ENCODE measurements around the gene ALDH1B1. TPM values are rescaled to one million over a fixed set of nuclear protein-coding genes. Genes with fewer than 3 reads are reported as not detected.

ALDH1B1 gene
- total RNA-seq, 4 donors from 2014 or later = 24.9 to 77.2 (median 27.3) TPM

DNA sequence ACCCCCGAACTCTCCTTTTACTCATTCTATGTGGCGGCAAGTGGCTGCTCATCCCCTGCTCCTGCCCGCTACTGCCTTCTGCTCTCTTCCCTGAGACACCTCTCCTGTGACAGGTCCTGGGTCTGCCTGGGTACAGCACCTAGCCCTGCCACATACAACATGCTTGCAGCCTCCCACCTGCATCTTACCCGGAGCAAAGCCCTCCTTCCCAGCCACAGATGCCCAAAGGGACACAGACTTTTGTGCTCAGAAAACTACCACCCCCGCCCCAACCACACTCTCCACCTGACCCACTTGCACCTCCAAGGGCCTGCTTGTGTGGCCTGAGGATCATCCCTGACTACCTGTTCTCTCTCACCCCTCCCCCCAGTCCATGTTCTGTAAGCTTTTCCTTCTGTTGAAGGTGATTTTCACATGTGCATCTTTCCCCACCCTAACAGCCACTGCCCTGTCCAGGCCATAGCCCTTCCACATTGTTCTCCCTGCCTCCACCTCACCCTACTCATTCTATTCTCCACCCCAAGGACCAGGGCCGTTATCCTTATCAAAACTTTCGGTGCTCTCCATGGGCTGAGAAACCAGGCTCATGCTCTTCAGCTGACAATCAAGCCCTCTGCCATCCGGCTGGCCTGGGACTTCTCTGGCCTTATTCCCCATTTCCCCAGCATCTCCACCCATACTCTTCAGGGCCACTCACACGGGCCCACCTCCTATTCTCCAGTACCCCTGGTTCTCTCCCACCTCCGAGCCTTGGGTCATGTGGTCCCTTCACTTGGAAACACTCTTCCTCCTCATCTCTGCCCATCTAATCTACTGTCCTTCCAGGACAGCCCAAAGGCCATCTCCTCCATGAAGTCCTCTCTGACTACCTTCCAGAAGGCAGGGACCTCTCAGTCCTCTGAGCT lies 46.4 kb upstream of the ALDH1B1 start:
- TF ChIP-seq EP300 (IDR thresholded peaks at IDR 0.05; ENCODE audit: low read depth) (no peak), POLR2AphosphoS5 (IDR thresholded peaks at IDR 0.05) (no peak), POLR2A (IDR thresholded peaks at IDR 0.05) (no peak)
- TF ChIP-seq, protein P1, sequence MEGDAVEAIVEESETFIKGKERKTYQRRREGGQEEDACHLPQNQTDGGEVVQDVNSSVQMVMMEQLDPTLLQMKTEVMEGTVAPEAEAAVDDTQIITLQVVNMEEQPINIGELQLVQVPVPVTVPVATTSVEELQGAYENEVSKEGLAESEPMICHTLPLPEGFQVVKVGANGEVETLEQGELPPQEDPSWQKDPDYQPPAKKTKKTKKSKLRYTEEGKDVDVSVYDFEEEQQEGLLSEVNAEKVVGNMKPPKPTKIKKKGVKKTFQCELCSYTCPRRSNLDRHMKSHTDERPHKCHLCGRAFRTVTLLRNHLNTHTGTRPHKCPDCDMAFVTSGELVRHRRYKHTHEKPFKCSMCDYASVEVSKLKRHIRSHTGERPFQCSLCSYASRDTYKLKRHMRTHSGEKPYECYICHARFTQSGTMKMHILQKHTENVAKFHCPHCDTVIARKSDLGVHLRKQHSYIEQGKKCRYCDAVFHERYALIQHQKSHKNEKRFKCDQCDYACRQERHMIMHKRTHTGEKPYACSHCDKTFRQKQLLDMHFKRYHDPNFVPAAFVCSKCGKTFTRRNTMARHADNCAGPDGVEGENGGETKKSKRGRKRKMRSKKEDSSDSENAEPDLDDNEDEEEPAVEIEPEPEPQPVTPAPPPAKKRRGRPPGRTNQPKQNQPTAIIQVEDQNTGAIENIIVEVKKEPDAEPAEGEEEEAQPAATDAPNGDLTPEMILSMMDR (IDR thresholded peaks at IDR 0.05) = no peak
- DNase-seq = no peak
- no peaks in the 10 kb centered on the region for H3K9me3 ChIP-seq
- no peak overlapping the region for H3K4me3 ChIP-seq
- in situ Hi-C loops (cut with MboI; ENCODE audit: low pct_ligation_motif_present in 1 of 4, low pct_unique_long_range_greater_than_20kb in 1 of 4, low sequenced_read_pairs in 3 of 4) = loop anchor here in 1 of 4 donors (10.0 kb wide), 1 partner anchor 61 kb away; no protein-coding TSS in a partner anchor
- H3K36me3 ChIP-seq = no peaks in the 10 kb centered on the region
- WGBS, 2 donors (ENCODE audit: low coverage in 1 of 2) = 85 to 91% methylated on average over 4 to 10 of the region's 10 CpGs
- intact Hi-C loops (cut with DNase I; ENCODE audit: low total_unique reads) = no loop called here
- H3K27ac ChIP-seq = no peak overlapping the region
- H3K4me1 ChIP-seq = no peaks in the 10 kb centered on the region
- no peaks in the 10 kb centered on the region for H3K27me3 ChIP-seq

DNA sequence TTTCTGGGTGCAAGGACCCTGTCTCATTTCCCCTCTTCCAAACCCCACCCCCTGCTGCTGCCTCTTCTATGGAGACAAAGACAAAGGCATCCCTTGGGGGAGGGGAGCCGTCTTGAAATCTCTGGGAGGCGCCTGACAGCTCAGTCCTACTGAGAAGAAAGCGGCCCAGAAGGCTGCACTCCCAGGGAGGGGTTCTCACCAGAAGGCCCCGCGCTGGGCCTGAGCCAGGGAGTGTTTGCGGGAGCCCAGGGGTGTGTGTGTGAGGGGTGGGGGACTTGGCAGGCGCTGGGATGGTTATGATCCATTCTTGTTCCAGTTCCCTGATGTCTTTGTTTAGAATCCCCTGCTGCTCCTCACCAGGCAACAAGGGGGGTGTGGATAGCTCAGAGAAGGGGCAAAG lies 45.7 kb upstream of the ALDH1B1 start:
- H3K36me3 ChIP-seq = no peaks in the 10 kb centered on the region
- no peaks in the 10 kb centered on the region for H3K27me3 ChIP-seq
- intact Hi-C loops (cut with DNase I; ENCODE audit: low total_unique reads) (no loop called here), in situ Hi-C loops (cut with MboI; ENCODE audit: low pct_ligation_motif_present in 1 of 4, low pct_unique_long_range_greater_than_20kb in 1 of 4, low sequenced_read_pairs in 3 of 4) (loop anchor here in 1 of 4 donors (10.0 kb wide), 1 partner anchor 62 kb away; no protein-coding TSS in a partner anchor)
- no peaks in the 10 kb centered on the region for H3K4me1 ChIP-seq
- TF ChIP-seq POLR2A (IDR thresholded peaks at IDR 0.05) (no peak), EP300 (IDR thresholded peaks at IDR 0.05; ENCODE audit: low read depth) (no peak), POLR2AphosphoS5 (IDR thresholded peaks at IDR 0.05) (no peak)
- TF ChIP-seq, protein P1 (IDR thresholded peaks at IDR 0.05) = no peak
- H3K27ac ChIP-seq = no peak overlapping the region
- WGBS, 2 donors (ENCODE audit: low coverage in 1 of 2) = 54% methylated on average over 5 of the region's 7 CpGs; no CpG with 5 or more reads in 1 of the 2 donors
- no peak overlapping the region for H3K4me3 ChIP-seq
- H3K9me3 ChIP-seq = no peaks in the 10 kb centered on the region
- no peak for DNase-seq

DNA sequence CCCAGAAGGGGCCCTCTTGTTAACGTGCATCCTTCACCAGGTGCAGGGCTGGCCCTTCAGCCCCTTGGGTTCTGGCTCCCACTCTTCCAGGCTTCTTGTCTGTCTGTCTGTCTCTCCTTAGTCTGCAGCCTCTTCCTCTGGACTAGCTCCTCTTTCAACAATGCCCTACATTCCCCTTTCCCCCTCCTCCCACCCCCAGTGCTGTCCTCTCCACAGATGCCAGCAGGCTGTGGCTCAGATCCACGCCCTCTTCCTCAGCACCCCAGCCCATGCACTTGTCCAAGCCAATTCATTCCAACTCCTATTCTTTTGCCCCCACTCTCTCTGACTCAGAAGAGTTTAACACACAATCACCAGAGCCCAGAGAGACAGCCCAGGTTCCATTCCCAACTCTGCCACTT lies 45.2 kb upstream of the ALDH1B1 start:
- in situ Hi-C loops (cut with MboI; ENCODE audit: low pct_ligation_motif_present in 1 of 4, low pct_unique_long_range_greater_than_20kb in 1 of 4, low sequenced_read_pairs in 3 of 4) (loop anchor here in 1 of 4 donors (10.0 kb wide), 1 partner anchor 62 kb away; no protein-coding TSS in a partner anchor), intact Hi-C loops (cut with DNase I; ENCODE audit: low total_unique reads) (no loop called here)
- no peaks in the 10 kb centered on the region for H3K27me3 ChIP-seq
- H3K27ac ChIP-seq = no peak overlapping the region
- no peak overlapping the region for H3K4me3 ChIP-seq
- TF ChIP-seq POLR2A (IDR thresholded peaks at IDR 0.05) (no peak), EP300 (IDR thresholded peaks at IDR 0.05; ENCODE audit: low read depth) (no peak), POLR2AphosphoS5 (IDR thresholded peaks at IDR 0.05) (no peak)
- TF ChIP-seq, protein P1 (IDR thresholded peaks at IDR 0.05) = no peak
- DNase-seq = no peak
- no peaks in the 10 kb centered on the region for H3K9me3 ChIP-seq
- no peaks in the 10 kb centered on the region for H3K36me3 ChIP-seq
- 52 to 80% methylated on average over 1 to 2 of the region's 2 CpGs for WGBS, 2 donors (ENCODE audit: low coverage in 1 of 2)
- no peaks in the 10 kb centered on the region for H3K4me1 ChIP-seq

DNA sequence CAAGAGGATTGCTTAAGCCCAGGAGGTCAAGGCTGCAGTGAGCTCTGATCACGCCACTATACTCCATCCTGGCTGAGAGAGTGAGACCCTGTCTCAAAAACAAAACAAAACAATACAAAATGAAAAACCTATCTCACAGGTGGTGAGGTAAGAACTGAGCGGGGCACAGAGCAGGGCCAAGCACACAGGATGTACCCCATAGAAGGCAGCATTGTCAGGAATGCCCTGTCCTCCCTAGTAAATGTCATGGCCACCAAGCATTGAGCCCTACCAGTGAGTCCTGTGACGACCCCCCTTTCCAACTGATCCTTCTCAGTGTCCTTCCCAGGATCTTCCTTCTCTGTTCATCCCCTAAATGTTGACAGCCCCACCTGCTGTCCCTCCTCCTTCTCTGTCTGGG lies 44.6 kb upstream of the ALDH1B1 start:
- TF ChIP-seq POLR2A (IDR thresholded peaks at IDR 0.05) = no peak
- no peak for TF ChIP-seq EP300 (IDR thresholded peaks at IDR 0.05; ENCODE audit: low read depth)
- TF ChIP-seq, protein P1 (IDR thresholded peaks at IDR 0.05) = no peak
- TF ChIP-seq POLR2AphosphoS5 (IDR thresholded peaks at IDR 0.05) = no peak
- DNase-seq = no peak
- Histone ChIP-seq H3K9me3 (no peaks in the 10 kb centered on the region), H3K27me3 (no peaks in the 10 kb centered on the region), H3K36me3 (no peaks in the 10 kb centered on the region), H3K4me1 (no peaks in the 10 kb centered on the region), H3K27ac (no peak overlapping the region), H3K4me3 (no peak overlapping the region)
- intact Hi-C loops (cut with DNase I; ENCODE audit: low total_unique reads) (no loop called here), in situ Hi-C loops (cut with MboI; ENCODE audit: low pct_ligation_motif_present in 1 of 4, low pct_unique_long_range_greater_than_20kb in 1 of 4, low sequenced_read_pairs in 3 of 4) (loop anchor here in 1 of 4 donors (10.0 kb wide), 1 partner anchor 63 kb away; no protein-coding TSS in a partner anchor)
- 75% methylated on average over 3 of the region's 3 CpGs; no CpG with 5 or more reads in 1 of the 2 donors for WGBS, 2 donors (ENCODE audit: low coverage in 1 of 2)
